Stomach (tissue), 9 donors: Measurements from ENCODE around the gene VPS72. TPM values are rescaled to one million over a fixed set of nuclear protein-coding genes. Genes with fewer than 3 reads are reported as not detected.
"Not testable (repeated sequence)": the region's sequence is repeated elsewhere in the genome, so short reads cannot be mapped to it uniquely, and the experiment has no call there.

Experiments used
- DNase-seq, 2 donors: peaks; one replicate each; pipeline versions ENCODE4 v3.0.0 to v3.0.0-alpha.2; 2013 to 2019
- H3K27ac ChIP-seq, 5 donors: fragments of 200-600 bp in 4 of 5; sonication (generic) in 4 of 5; one replicate each; pipeline ENCODE4 v1.5.1; 2013 to 2019; ENCODE audit warnings: mild to moderate bottlenecking in 1 of 5, moderate library complexity in 1 of 5
- H3K27me3 ChIP-seq, 3 donors: fragments of 200-600 bp; sonication (generic); one replicate each; pipeline ENCODE4 v1.5.1; 2017 to 2019; ENCODE audit warnings: mixed run types in 1 of 3
- H3K36me3 ChIP-seq, 4 donors: fragments of 200-600 bp; sonication (generic); 1 replicate in 3 of 4; 2 replicates in 1 of 4; pipeline ENCODE4 v1.5.1; 2016 to 2019
- H3K4me1 ChIP-seq, 4 donors: fragments of 200-600 bp; sonication (generic); one replicate each; pipeline ENCODE4 v1.5.1; 2016 to 2019
- H3K4me3 ChIP-seq, 4 donors: fragments of 200-600 bp; sonication (generic) in 3 of 4; one replicate each; pipeline ENCODE4 v1.5.1; 2016 to 2019; ENCODE audit warnings: mild to moderate bottlenecking in 1 of 4
- H3K9me3 ChIP-seq, 4 donors: fragments of 200-600 bp; sonication (generic); one replicate each; pipeline ENCODE4 v1.5.1; 2016 to 2019
- EP300 ChIP-seq: sonication (generic); formaldehyde crosslinking; IDR thresholded peaks from one replicate; pipeline ENCODE4 v1.6.1; 2017; ENCODE audit warnings: antibody characterized with exemption
- POLR2A ChIP-seq, 4 donors: fragments of 450-650 bp; IDR thresholded peaks; one replicate each; pipeline ENCODE4 v1.6.1; 2016; ENCODE audit warnings: antibody characterized with exemption in 4 of 4, control low read depth in 2 of 4, mild to moderate bottlenecking in 1 of 4, moderate library complexity in 1 of 4
- POLR2AphosphoS5 ChIP-seq, 3 donors: sonication (generic); formaldehyde crosslinking; IDR thresholded peaks; one replicate each; pipeline ENCODE4 v1.6.1; 2016; ENCODE audit warnings: antibody characterized with exemption in 3 of 3
- WGBS, 5 donors: extraction: QIAGEN DNeasy Blood & Tissue Kit in 3 of 5; methylation state at CpG; one replicate each; pipeline versions ENCODE4 v1.1.5 to v1.1.7; 2013 to 2018; 5-methylcytosine and 5-hydroxymethylcytosine counted together
- intact Hi-C: fragments of 100-400 bp; cut with DNase I; formaldehyde crosslinking; loops from one replicate; pipeline ENCODE4 v1.15.1; 2023; ENCODE audit warnings: low total_unique reads
- polyA plus RNA-seq, 3 donors: library from polyadenylated mRNA; stranded (reverse); fragments of 200-250 nt; gene quantifications; one replicate each; pipeline ENCODE4 v1.2.3, GENCODE V29; 2013
- total RNA-seq, 5 donors: library from RNA; depleted of rRNA; stranded (reverse); fragments of >200 nt; gene quantifications; one replicate each; pipeline versions ENCODE4 v1.1.0 to v1.2.3, GENCODE V29; 2014 to 2016
- TF ChIP-seq, protein P1 (sequence below), 7 experiments: fragments of 450-650 bp in 4 of 7; fragments of 200-600 bp in 3 of 7; sonication (generic) in 3 of 7; IDR thresholded peaks; one replicate each; pipeline ENCODE4 v1.5.1; 2016 to 2019; ENCODE audit warnings: antibody characterized with exemption in 7 of 7, control low read depth in 2 of 7, mild to moderate bottlenecking in 1 of 7
- donor health status: healthy with polysubstance abuse.
- donor health status: Bipolar disorder and iron deficiency.
- donor health status: healthy.

VPS72 gene
- total and polyA plus RNA-seq, 8 donors: 19.1 to 61.6 (median 31.2) TPM

DNA sequence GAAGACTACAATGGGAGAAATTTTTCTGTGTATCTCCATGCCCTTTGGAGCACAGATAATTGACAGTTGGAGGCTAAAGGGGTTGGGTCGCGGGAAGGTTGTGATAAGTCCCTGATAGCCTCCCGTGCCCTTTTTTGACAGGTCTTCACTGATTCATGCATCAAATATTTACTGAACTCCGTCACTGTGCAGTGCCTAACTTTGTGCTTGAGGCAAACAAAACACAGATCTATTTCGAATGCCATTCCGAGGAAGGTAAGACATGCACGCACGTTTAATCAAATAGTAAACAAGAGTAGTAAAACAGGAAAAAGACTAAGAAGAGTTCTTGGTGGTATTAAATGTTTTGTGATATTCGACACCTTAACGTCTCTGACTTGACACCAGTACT, 7.9 kb upstream of the VPS72 start:
- peaks cover 5 to 8% (median 7%) of the 10 kb centered on the region in 4 donors for H3K36me3 ChIP-seq
- 4 to 9% (median 5%) methylated on average over 10 of the region's 10 CpGs for WGBS, 5 donors
- H3K4me3 ChIP-seq: peak overlapping the region; percentile 73 to 91 (median 74)
- peak in 1 of 2 donors; percentile 50 for DNase-seq
- H3K4me1 ChIP-seq: peaks cover 32 to 65% (median 50%) of the 10 kb centered on the region in 4 donors
- intact Hi-C loops: no loop called here
- H3K27ac ChIP-seq: peak overlapping the region; percentile 78 to 94 (median 93)
- TF ChIP-seq EP300: no peak
- TF ChIP-seq, protein P1, sequence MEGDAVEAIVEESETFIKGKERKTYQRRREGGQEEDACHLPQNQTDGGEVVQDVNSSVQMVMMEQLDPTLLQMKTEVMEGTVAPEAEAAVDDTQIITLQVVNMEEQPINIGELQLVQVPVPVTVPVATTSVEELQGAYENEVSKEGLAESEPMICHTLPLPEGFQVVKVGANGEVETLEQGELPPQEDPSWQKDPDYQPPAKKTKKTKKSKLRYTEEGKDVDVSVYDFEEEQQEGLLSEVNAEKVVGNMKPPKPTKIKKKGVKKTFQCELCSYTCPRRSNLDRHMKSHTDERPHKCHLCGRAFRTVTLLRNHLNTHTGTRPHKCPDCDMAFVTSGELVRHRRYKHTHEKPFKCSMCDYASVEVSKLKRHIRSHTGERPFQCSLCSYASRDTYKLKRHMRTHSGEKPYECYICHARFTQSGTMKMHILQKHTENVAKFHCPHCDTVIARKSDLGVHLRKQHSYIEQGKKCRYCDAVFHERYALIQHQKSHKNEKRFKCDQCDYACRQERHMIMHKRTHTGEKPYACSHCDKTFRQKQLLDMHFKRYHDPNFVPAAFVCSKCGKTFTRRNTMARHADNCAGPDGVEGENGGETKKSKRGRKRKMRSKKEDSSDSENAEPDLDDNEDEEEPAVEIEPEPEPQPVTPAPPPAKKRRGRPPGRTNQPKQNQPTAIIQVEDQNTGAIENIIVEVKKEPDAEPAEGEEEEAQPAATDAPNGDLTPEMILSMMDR (IDR thresholded peaks at IDR 0.05): no peak
- no peak for TF ChIP-seq POLR2AphosphoS5 (IDR thresholded peaks at IDR 0.05)
- no peak for TF ChIP-seq POLR2A (IDR thresholded peaks at IDR 0.05)
- no peaks in the 10 kb centered on the region for H3K27me3 ChIP-seq
- H3K9me3 ChIP-seq: no peaks in the 10 kb centered on the region

DNA sequence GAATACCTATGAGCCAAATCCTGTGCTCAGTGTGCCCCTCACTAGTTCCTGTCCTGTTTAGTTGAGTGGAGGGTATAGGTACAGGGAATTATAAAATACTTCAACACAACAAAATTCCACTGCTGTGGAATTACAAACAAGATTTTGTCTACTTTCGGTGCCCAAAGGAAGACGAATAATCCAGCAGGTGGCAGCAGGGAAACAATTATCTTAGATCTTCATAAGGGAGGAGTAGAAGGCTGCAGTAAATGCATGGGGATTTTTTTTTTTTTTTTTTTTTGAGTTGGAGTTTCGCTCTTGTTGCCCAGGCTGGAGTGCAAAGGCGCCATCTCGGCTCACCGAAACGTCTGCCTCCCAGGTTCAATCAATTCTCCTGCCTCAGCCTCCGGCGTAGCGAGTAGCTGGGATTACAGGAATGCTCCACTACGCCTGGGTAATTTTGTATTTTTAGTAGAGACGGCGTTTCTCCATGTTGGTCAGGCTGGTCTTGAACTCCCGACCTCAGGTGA, 6.3 kb upstream of the VPS72 start:
- intact Hi-C loops: no loop called here
- peaks cover 24 to 50% (median 36%) of the 10 kb centered on the region in 4 donors for H3K4me1 ChIP-seq
- H3K27ac ChIP-seq: peak overlapping the region; percentile 70 to 94 (median 92)
- WGBS, 5 donors: 29 to 39% (median 34%) methylated on average over 14 of the region's 14 CpGs
- no peaks in the 10 kb centered on the region for H3K27me3 ChIP-seq
- no peaks in the 10 kb centered on the region for H3K36me3 ChIP-seq
- H3K9me3 ChIP-seq: no peaks in the 10 kb centered on the region
- TF ChIP-seq, protein P1 (IDR thresholded peaks at IDR 0.05): peak in 5 of 7 experiments; percentile 25 to 55 (median 35)
- TF ChIP-seq POLR2AphosphoS5 (IDR thresholded peaks at IDR 0.05): peak in 1 of 3 donors; percentile 64
- no peak for TF ChIP-seq EP300
- TF ChIP-seq POLR2A (IDR thresholded peaks at IDR 0.05): no peak
- DNase-seq: peak; percentile 71 to 90
- H3K4me3 ChIP-seq: peak overlapping the region in 1 of 4 donors; percentile 18

DNA sequence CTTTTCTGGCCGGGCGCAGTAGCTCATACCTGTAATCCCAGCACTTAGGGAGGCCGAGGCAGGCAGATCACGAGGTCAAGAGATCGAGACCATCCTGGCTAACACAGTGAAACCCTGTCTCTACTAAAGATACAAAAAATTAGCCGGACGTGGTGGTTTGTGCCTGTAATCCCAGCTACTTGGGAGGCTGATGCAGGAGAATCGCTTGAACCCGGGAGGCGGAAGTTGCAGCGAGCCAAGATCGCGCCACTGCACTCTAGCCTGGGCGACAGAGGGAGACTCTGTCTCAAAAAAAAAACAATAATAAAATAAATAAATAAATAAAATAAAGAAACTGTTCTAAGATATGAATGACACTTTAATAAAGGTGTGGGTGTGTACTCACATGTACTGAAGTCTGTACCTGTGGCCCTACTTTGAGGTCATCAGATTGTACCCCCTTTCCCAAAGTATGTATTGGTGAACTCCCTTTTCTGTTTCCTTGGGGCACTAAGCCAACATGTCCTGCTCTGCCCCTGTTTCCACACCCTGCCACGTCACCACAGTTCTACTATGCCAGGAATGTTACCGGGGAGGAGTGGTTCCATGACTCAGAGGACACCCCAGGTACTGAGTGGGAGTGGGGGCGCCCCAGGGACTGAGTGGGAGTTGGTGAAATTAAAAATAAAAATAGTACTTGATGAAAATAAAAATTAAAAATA, 5.0 kb upstream of the VPS72 start:
- H3K27me3 ChIP-seq, H3K36me3 ChIP-seq, intact Hi-C loops, H3K9me3 ChIP-seq: not testable (repeated sequence)
- Histone ChIP-seq H3K4me1 (peaks cover 19 to 43% (median 29%) of the 10 kb centered on the region in 4 donors), H3K4me3 (peak overlapping the region in 2 of 4 donors; percentile 10 to 21), H3K27ac (peak overlapping the region; percentile 75 to 94 (median 92))
- TF ChIP-seq POLR2AphosphoS5 (IDR thresholded peaks at IDR 0.05): peak; percentile 16 to 84 (median 64)
- 40 to 56% (median 53%) methylated on average over 17 of the region's 17 CpGs for WGBS, 5 donors
- peak; percentile 90 to 93 for DNase-seq

DNA sequence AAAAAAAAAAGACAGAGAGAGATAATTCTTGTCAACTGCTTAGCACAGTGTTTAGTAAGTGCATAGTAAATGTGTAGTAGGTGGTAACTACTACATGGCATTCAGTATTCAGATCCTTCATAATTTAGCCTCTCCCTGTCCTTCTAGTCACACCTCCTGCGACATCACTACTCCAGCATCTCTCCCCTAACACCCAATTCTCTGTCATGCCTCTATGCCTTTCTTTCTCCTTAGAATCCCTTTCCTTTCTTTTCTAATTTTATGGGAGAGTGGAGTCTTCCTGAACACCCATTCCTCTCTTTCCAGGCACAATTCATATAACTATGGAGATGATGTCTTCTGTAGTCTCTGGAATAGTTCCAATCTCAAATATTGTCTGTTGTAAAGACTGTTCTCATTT, 3.9 kb upstream of the VPS72 start:
- intact Hi-C loops: no loop called here
- no peak overlapping the region for H3K4me3 ChIP-seq
- H3K27ac ChIP-seq: peak overlapping the region in 3 of 5 donors; percentile 92 to 94 (median 93)
- DNase-seq: no peak
- TF ChIP-seq POLR2A (IDR thresholded peaks at IDR 0.05): no peak
- TF ChIP-seq, protein P1 (IDR thresholded peaks at IDR 0.05): no peak
- no peak for TF ChIP-seq EP300
- TF ChIP-seq POLR2AphosphoS5 (IDR thresholded peaks at IDR 0.05): no peak
- no peaks in the 10 kb centered on the region for H3K9me3 ChIP-seq
- no peaks in the 10 kb centered on the region for H3K27me3 ChIP-seq
- no peaks in the 10 kb centered on the region for H3K36me3 ChIP-seq
- H3K4me1 ChIP-seq: peaks cover 14 to 38% (median 26%) of the 10 kb centered on the region in 4 donors
- WGBS, 5 donors: 77 to 89% (median 83%) methylated on average over 1 of the region's 1 CpG

DNA sequence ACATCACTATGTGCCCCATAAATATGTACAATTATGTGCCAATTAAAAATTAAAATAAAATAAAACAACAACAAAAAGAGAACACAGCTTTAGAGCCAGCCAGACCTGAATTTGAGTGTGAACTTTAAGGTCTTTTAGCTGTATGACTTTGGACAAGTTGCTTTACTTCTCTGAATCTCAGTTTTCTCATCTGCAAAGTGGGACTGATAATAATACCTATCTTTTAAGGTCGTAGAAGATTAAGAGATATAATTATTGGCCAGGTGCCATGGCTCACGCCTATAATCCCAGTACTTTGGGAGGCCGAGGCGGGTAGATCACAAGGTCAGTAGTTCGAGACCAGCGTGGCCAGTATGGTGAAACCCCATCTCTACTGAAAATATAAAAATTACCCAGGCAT, 3.3 kb upstream of the VPS72 start:
- DNase-seq: no peak
- intact Hi-C loops: no loop called here
- Histone ChIP-seq H3K27ac (no peak overlapping the region), H3K36me3 (no peaks in the 10 kb centered on the region), H3K4me3 (no peak overlapping the region), H3K9me3 (no peaks in the 10 kb centered on the region), H3K27me3 (no peaks in the 10 kb centered on the region), H3K4me1 (peaks cover 19 to 43% (median 32%) of the 10 kb centered on the region in 4 donors)
- 55 to 70% (median 58%) methylated on average over 6 of the region's 6 CpGs for WGBS, 5 donors
- TF ChIP-seq, protein P1 (IDR thresholded peaks at IDR 0.05): no peak
- TF ChIP-seq POLR2AphosphoS5 (IDR thresholded peaks at IDR 0.05) (no peak), EP300 (no peak), POLR2A (IDR thresholded peaks at IDR 0.05) (no peak)
